GM23338 (cell line): ENCODE data around the gene FXYD6. TPM values are rescaled to one million over a fixed set of nuclear protein-coding genes. Genes with fewer than 3 reads are reported as not detected.

Experiments used
- ATAC-seq: fragments of 200-7000 bp; cut with Tn5 transposase; 3 replicates; pipeline ENCODE4 v1.9.1; 2020
- DNase-seq: peaks from one replicate; pipeline ENCODE4 v3.0.0-alpha.2; 2015; ENCODE audit warnings: low spot score
- H2AFZ ChIP-seq: fragments of 200-600 bp; sonication (generic); 2 replicates; pipeline ENCODE4 v1.8.0; 2016; ENCODE audit warnings: antibody characterized with exemption, mild to moderate bottlenecking, moderate library complexity
- H3F3A ChIP-seq: fragments of 200-600 bp; sonication (generic); replicated peaks from 2 replicates; pipeline ENCODE4 v1.8.0; 2017; ENCODE audit warnings: antibody characterized with exemption, mixed run types, low read depth
- H3K27ac ChIP-seq: fragments of 200-600 bp; sonication (generic); 2 replicates; pipeline ENCODE4 v1.6.1; 2016; ENCODE audit warnings: low read depth
- H3K27me3 ChIP-seq: fragments of 200-600 bp; sonication (generic); 2 replicates; pipeline ENCODE4 v1.8.0; 2016; ENCODE audit warnings: mild to moderate bottlenecking, mixed run types, moderate library complexity; ENCODE audit not compliant: insufficient read depth
- H3K36me3 ChIP-seq: fragments of 200-600 bp; sonication (generic); 2 replicates; pipeline ENCODE4 v1.8.0; 2016; ENCODE audit warnings: mild to moderate bottlenecking; ENCODE audit not compliant: insufficient read depth
- H3K4me1 ChIP-seq: fragments of 200-600 bp; sonication (generic); 2 replicates; pipeline ENCODE4 v1.8.0; 2016; ENCODE audit warnings: mild to moderate bottlenecking, moderate library complexity; ENCODE audit not compliant: insufficient read depth
- H3K4me2 ChIP-seq: fragments of 200-600 bp; sonication (generic); 2 replicates; pipeline ENCODE4 v1.7.1; 2017; ENCODE audit warnings: mixed run types
- H3K4me3 ChIP-seq: fragments of 200-600 bp; sonication (generic); 2 replicates; pipeline ENCODE4 v1.6.1; 2016; ENCODE audit warnings: mixed run types
- H3K79me2 ChIP-seq: fragments of 200-600 bp; sonication (generic); replicated peaks from 2 replicates; pipeline ENCODE4 v1.8.0; 2017; ENCODE audit warnings: mild to moderate bottlenecking; ENCODE audit not compliant: insufficient read depth
- H3K9me2 ChIP-seq: fragments of 200-600 bp; sonication (generic); 2 replicates; pipeline ENCODE4 v1.8.0; 2017; ENCODE audit not compliant: insufficient read depth
- H4K20me1 ChIP-seq: fragments of 200-600 bp; sonication (generic); replicated peaks from 2 replicates; pipeline ENCODE4 v1.8.0; 2017; ENCODE audit warnings: mild to moderate bottlenecking; ENCODE audit not compliant: insufficient read depth
- H3K27ac Mint-ChIP-seq: 2 replicates; pipeline ENCODE4 v1.8.0; 2020; ENCODE audit warnings: inconsistent platforms, mild to moderate bottlenecking, moderate library complexity, mixed read lengths
- H3K27me3 Mint-ChIP-seq: 3 replicates; pipeline ENCODE4 v1.8.0; 2022; ENCODE audit warnings: low read depth, mild to moderate bottlenecking, moderate library complexity, mixed read lengths, inconsistent platforms; ENCODE audit not compliant: insufficient read depth, poor library complexity
- H3K36me3 Mint-ChIP-seq: 3 replicates; pipeline ENCODE4 v1.8.0; 2021; ENCODE audit warnings: low read depth, mild to moderate bottlenecking, inconsistent platforms, moderate library complexity, mixed read lengths
- H3K4me1 Mint-ChIP-seq: 3 replicates; pipeline ENCODE4 v1.8.0; 2020; ENCODE audit warnings: mild to moderate bottlenecking, inconsistent platforms, mixed read lengths
- H3K4me3 Mint-ChIP-seq: 3 replicates; pipeline ENCODE4 v1.8.0; 2021; ENCODE audit warnings: moderate library complexity, mild to moderate bottlenecking, inconsistent platforms, mixed read lengths
- H3K9me3 Mint-ChIP-seq: 3 replicates; pipeline ENCODE4 v1.8.0; 2020; ENCODE audit warnings: moderate library complexity, mild to moderate bottlenecking, inconsistent platforms, mixed read lengths
- CREB1 ChIP-seq: fragments of 250-450 bp; sonication (Bioruptor Pico); IDR thresholded peaks from 2 replicates; pipeline ENCODE4 v1.5.0; 2020; ENCODE audit warnings: low read depth, mild to moderate bottlenecking, moderate library complexity
- EZH2 ChIP-seq: fragments of 200-600 bp; sonication (generic); IDR thresholded peaks from one replicate; pipeline ENCODE4 v1.8.0; 2017; ENCODE audit warnings: antibody characterized with exemption, mild to moderate bottlenecking, low read depth; ENCODE audit not compliant: unreplicated experiment
- EZH2phosphoT487 ChIP-seq: fragments of 200-600 bp; sonication (generic); IDR thresholded peaks from one replicate; pipeline ENCODE4 v1.8.1; 2018; ENCODE audit warnings: antibody characterized with exemption; ENCODE audit not compliant: unreplicated experiment
- JUNB ChIP-seq: IDR thresholded peaks from one replicate; pipeline ENCODE4 v1.6.1; 2016; ENCODE audit warnings: antibody characterized with exemption; ENCODE audit not compliant: unreplicated experiment
- NANOG ChIP-seq: IDR thresholded peaks from 2 replicates; pipeline ENCODE4 v1.6.1; 2016; ENCODE audit warnings: antibody characterized with exemption, borderline replicate concordance
- POLR2AphosphoS5 ChIP-seq: IDR thresholded peaks from 2 replicates; pipeline ENCODE4 v1.6.1; 2016; ENCODE audit warnings: antibody characterized with exemption, low read depth
- STAT1 ChIP-seq: IDR thresholded peaks from one replicate; pipeline ENCODE4 v1.6.1; 2016; ENCODE audit warnings: antibody characterized with exemption; ENCODE audit not compliant: unreplicated experiment
- ZNF114 ChIP-seq: fragments of 250-450 bp; sonication (Bioruptor Pico); IDR thresholded peaks from 2 replicates; pipeline ENCODE4 v1.5.0; 2020; ENCODE audit warnings: mild to moderate bottlenecking, moderate library complexity
- ZNF331 ChIP-seq: fragments of 250-450 bp; sonication (Bioruptor Pico); IDR thresholded peaks from 2 replicates; pipeline ENCODE4 v1.5.0; 2020; ENCODE audit warnings: low read depth, mild to moderate bottlenecking, moderate library complexity
- polyA plus RNA-seq: library from polyadenylated mRNA; unstranded; fragments of >200 nt; fragmentation: Nextera tagmentation; extraction: Ambion mirVana; gene quantifications from 2 replicates; pipeline ENCODE4 v1.2.1, GENCODE V29; 2016
- total RNA-seq: library from RNA; depleted of rRNA; stranded (reverse); fragments of >200 nt; shearing (Covaris generic); gene quantifications from 2 replicates; pipeline ENCODE4 v1.2.3, GENCODE V29; 2014
- TF ChIP-seq, protein P1 (sequence below): IDR thresholded peaks from 2 replicates; pipeline ENCODE4 v1.6.1; 2016; ENCODE audit warnings: antibody characterized with exemption
- TF ChIP-seq, protein P2 (sequence below): IDR thresholded peaks from one replicate; pipeline ENCODE4 v1.6.1; 2018; ENCODE audit warnings: antibody characterized with exemption; ENCODE audit not compliant: unreplicated experiment
- TF ChIP-seq, protein P3 (sequence below), 2 experiments: fragments of 200-600 bp in 1 of 2; sonication (generic) in 1 of 2; conservative IDR thresholded peaks; 2 replicates each; pipeline versions ENCODE4 v1.5.1 to v1.6.1; 2016 to 2017; ENCODE audit warnings: antibody characterized with exemption in 2 of 2, low read depth in 2 of 2, mild to moderate bottlenecking in 2 of 2, moderate library complexity in 1 of 2
- TF ChIP-seq, protein P4 (sequence below): fragments of 250-450 bp; sonication (Bioruptor Pico); IDR thresholded peaks from 2 replicates; pipeline ENCODE4 v1.5.0; 2020; ENCODE audit warnings: mild to moderate bottlenecking, moderate library complexity

FXYD6 gene
- total and polyA plus RNA-seq, 2 experiments from 2014 or later, result 26.2 to 30.7 TPM

DNA sequence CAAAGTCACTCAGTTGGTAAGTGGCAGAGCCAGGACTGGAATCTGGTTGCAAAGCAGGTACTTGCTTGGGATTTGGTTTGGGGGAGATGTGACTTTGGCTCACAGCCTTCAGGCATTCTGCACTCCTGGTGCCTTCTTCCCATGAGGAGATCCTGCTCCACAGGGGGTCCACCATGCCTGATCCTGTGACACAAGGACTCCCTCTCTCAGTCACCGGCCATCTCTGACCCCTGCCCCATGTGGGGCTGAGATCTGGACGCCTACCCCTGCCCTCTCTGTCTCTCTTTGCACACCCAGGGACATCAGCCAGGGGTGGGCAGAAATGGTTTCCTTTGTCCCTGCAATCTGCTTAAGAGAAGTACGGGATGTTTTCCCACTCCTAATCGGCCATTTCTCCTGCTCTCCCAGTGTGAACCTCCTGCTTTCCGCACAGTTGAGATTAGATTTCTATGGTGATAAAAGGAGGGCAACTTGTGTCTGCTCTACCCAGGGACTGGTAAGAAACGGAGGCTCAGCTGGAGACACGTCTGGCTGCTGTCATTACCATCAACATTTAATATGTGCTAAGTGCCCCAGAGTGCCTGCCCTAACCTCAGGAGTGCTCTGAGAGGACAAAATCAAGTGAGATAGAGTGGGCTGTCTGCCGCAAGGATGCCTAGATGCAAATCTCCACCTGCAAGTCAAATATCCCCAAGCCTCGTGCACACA, 11.1 kb upstream of the FXYD6 start:
- Histone ChIP-seq H3K27ac (no peak overlapping the region), H3K79me2 (no peaks in the 10 kb centered on the region), H3K4me1 (peaks cover 3% of the 10 kb centered on the region; the same call in 1 of the 2 replicates), H4K20me1 (no peaks in the 10 kb centered on the region), H3K9me2 (no peaks in the 10 kb centered on the region), H3K36me3 (no peaks in the 10 kb centered on the region), H2AFZ (no peak overlapping the region; the same call in 1 of the 2 replicates), H3K27me3 (no peaks in the 10 kb centered on the region), H3K4me3 (no peak overlapping the region), H3F3A (no peaks in the 10 kb centered on the region), H3K4me2 (no peak overlapping the region)
- TF ChIP-seq EZH2phosphoT487 (no peak), STAT1 (no peak), CREB1 (no peak), NANOG (no peak), ZNF331 (CRISPR knock-in tag) (no peak), JUNB (no peak), EZH2 (no peak), POLR2AphosphoS5 (no peak), ZNF114 (CRISPR knock-in tag) (no peak)
- TF ChIP-seq, protein P1, sequence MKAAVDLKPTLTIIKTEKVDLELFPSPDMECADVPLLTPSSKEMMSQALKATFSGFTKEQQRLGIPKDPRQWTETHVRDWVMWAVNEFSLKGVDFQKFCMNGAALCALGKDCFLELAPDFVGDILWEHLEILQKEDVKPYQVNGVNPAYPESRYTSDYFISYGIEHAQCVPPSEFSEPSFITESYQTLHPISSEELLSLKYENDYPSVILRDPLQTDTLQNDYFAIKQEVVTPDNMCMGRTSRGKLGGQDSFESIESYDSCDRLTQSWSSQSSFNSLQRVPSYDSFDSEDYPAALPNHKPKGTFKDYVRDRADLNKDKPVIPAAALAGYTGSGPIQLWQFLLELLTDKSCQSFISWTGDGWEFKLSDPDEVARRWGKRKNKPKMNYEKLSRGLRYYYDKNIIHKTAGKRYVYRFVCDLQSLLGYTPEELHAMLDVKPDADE, result no peak
- TF ChIP-seq, protein P2, sequence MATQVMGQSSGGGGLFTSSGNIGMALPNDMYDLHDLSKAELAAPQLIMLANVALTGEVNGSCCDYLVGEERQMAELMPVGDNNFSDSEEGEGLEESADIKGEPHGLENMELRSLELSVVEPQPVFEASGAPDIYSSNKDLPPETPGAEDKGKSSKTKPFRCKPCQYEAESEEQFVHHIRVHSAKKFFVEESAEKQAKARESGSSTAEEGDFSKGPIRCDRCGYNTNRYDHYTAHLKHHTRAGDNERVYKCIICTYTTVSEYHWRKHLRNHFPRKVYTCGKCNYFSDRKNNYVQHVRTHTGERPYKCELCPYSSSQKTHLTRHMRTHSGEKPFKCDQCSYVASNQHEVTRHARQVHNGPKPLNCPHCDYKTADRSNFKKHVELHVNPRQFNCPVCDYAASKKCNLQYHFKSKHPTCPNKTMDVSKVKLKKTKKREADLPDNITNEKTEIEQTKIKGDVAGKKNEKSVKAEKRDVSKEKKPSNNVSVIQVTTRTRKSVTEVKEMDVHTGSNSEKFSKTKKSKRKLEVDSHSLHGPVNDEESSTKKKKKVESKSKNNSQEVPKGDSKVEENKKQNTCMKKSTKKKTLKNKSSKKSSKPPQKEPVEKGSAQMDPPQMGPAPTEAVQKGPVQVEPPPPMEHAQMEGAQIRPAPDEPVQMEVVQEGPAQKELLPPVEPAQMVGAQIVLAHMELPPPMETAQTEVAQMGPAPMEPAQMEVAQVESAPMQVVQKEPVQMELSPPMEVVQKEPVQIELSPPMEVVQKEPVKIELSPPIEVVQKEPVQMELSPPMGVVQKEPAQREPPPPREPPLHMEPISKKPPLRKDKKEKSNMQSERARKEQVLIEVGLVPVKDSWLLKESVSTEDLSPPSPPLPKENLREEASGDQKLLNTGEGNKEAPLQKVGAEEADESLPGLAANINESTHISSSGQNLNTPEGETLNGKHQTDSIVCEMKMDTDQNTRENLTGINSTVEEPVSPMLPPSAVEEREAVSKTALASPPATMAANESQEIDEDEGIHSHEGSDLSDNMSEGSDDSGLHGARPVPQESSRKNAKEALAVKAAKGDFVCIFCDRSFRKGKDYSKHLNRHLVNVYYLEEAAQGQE, result no peak
- TF ChIP-seq, protein P3, sequence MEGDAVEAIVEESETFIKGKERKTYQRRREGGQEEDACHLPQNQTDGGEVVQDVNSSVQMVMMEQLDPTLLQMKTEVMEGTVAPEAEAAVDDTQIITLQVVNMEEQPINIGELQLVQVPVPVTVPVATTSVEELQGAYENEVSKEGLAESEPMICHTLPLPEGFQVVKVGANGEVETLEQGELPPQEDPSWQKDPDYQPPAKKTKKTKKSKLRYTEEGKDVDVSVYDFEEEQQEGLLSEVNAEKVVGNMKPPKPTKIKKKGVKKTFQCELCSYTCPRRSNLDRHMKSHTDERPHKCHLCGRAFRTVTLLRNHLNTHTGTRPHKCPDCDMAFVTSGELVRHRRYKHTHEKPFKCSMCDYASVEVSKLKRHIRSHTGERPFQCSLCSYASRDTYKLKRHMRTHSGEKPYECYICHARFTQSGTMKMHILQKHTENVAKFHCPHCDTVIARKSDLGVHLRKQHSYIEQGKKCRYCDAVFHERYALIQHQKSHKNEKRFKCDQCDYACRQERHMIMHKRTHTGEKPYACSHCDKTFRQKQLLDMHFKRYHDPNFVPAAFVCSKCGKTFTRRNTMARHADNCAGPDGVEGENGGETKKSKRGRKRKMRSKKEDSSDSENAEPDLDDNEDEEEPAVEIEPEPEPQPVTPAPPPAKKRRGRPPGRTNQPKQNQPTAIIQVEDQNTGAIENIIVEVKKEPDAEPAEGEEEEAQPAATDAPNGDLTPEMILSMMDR (conservative IDR thresholded peaks at IDR 0.05; ENCODE audit: low read depth in 2 of 2), result no peak
- TF ChIP-seq, protein P4, sequence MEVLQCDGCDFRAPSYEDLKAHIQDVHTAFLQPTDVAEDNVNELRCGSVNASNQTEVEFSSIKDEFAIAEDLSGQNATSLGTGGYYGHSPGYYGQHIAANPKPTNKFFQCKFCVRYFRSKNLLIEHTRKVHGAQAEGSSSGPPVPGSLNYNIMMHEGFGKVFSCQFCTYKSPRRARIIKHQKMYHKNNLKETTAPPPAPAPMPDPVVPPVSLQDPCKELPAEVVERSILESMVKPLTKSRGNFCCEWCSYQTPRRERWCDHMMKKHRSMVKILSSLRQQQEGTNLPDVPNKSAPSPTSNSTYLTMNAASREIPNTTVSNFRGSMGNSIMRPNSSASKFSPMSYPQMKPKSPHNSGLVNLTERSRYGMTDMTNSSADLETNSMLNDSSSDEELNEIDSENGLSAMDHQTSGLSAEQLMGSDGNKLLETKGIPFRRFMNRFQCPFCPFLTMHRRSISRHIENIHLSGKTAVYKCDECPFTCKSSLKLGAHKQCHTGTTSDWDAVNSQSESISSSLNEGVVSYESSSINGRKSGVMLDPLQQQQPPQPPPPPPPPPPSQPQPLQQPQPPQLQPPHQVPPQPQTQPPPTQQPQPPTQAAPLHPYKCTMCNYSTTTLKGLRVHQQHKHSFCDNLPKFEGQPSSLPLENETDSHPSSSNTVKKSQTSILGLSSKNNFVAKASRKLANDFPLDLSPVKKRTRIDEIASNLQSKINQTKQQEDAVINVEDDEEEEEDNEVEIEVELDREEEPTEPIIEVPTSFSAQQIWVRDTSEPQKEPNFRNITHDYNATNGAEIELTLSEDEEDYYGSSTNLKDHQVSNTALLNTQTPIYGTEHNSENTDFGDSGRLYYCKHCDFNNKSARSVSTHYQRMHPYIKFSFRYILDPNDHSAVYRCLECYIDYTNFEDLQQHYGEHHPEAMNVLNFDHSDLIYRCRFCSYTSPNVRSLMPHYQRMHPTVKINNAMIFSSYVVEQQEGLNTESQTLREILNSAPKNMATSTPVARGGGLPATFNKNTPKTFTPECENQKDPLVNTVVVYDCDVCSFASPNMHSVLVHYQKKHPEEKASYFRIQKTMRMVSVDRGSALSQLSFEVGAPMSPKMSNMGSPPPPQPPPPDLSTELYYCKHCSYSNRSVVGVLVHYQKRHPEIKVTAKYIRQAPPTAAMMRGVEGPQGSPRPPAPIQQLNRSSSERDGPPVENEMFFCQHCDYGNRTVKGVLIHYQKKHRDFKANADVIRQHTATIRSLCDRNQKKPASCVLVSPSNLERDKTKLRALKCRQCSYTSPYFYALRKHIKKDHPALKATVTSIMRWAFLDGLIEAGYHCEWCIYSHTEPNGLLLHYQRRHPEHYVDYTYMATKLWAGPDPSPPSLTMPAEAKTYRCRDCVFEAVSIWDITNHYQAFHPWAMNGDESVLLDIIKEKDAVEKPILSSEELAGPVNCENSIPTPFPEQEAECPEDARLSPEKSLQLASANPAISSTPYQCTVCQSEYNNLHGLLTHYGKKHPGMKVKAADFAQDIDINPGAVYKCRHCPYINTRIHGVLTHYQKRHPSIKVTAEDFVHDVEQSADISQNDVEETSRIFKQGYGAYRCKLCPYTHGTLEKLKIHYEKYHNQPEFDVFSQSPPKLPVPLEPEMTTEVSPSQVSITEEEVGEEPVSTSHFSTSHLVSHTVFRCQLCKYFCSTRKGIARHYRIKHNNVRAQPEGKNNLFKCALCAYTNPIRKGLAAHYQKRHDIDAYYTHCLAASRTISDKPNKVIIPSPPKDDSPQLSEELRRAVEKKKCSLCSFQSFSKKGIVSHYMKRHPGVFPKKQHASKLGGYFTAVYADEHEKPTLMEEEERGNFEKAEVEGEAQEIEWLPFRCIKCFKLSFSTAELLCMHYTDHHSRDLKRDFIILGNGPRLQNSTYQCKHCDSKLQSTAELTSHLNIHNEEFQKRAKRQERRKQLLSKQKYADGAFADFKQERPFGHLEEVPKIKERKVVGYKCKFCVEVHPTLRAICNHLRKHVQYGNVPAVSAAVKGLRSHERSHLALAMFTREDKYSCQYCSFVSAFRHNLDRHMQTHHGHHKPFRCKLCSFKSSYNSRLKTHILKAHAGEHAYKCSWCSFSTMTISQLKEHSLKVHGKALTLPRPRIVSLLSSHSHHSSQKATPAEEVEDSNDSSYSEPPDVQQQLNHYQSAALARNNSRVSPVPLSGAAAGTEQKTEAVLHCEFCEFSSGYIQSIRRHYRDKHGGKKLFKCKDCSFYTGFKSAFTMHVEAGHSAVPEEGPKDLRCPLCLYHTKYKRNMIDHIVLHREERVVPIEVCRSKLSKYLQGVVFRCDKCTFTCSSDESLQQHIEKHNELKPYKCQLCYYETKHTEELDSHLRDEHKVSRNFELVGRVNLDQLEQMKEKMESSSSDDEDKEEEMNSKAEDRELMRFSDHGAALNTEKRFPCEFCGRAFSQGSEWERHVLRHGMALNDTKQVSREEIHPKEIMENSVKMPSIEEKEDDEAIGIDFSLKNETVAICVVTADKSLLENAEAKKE (CRISPR knock-in tag), result no peak
- no peaks in the 10 kb centered on the region for H3K9me3 Mint-ChIP-seq
- no peaks in the 10 kb centered on the region for H3K27me3 Mint-ChIP-seq
- peaks cover 13% of the 10 kb centered on the region for H3K4me1 Mint-ChIP-seq
- no peak overlapping the region for H3K27ac Mint-ChIP-seq
- ATAC-seq (no peak), DNase-seq (no peak)
- no peaks in the 10 kb centered on the region for H3K36me3 Mint-ChIP-seq
- H3K4me3 Mint-ChIP-seq, result no peak overlapping the region
